22Rv1 (cell line): ENCODE data around the gene SQSTM1.
A peak's percentile ranks its signal among the peaks of the same experiment; 100 is the strongest.

Source experiments
- H3K27ac ChIP-seq: fragments of 450-650 bp; 2 replicates; pipeline ENCODE4 v1.5.1; 2017
- ZFX ChIP-seq: fragments of 450-650 bp; IDR thresholded peaks from 2 replicates; pipeline ENCODE4 v1.6.1; 2017; ENCODE audit warnings: antibody characterized with exemption, borderline replicate concordance
- TF ChIP-seq, protein P1 (sequence below): fragments of 450-650 bp; IDR thresholded peaks from 2 replicates; pipeline ENCODE4 v1.5.1; 2017; ENCODE audit warnings: mild to moderate bottlenecking

Gene SQSTM1

DNA sequence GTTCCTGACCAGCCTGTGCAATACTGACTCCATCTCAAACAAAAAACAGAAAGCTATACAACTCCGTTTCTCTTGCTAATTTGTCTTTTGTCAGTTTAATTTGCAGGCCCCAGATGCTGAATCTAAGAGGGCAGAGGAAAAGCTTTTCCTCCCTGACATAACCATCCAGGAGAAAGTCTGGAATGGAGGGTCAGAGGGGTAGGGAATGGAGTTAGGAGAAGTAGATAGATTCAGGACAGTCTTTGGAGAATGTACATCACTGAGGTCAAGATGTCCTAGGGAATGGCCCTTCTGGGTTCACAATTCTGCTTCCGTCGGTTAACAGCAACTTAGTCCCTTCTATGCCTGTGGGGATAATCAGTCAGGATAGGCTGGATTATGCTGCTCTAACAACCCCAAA is 6.6 kb upstream of the SQSTM1 start:
- no peak overlapping the region for H3K27ac ChIP-seq
- TF ChIP-seq, protein P1, sequence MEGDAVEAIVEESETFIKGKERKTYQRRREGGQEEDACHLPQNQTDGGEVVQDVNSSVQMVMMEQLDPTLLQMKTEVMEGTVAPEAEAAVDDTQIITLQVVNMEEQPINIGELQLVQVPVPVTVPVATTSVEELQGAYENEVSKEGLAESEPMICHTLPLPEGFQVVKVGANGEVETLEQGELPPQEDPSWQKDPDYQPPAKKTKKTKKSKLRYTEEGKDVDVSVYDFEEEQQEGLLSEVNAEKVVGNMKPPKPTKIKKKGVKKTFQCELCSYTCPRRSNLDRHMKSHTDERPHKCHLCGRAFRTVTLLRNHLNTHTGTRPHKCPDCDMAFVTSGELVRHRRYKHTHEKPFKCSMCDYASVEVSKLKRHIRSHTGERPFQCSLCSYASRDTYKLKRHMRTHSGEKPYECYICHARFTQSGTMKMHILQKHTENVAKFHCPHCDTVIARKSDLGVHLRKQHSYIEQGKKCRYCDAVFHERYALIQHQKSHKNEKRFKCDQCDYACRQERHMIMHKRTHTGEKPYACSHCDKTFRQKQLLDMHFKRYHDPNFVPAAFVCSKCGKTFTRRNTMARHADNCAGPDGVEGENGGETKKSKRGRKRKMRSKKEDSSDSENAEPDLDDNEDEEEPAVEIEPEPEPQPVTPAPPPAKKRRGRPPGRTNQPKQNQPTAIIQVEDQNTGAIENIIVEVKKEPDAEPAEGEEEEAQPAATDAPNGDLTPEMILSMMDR: no peak
- no peak for TF ChIP-seq ZFX

DNA sequence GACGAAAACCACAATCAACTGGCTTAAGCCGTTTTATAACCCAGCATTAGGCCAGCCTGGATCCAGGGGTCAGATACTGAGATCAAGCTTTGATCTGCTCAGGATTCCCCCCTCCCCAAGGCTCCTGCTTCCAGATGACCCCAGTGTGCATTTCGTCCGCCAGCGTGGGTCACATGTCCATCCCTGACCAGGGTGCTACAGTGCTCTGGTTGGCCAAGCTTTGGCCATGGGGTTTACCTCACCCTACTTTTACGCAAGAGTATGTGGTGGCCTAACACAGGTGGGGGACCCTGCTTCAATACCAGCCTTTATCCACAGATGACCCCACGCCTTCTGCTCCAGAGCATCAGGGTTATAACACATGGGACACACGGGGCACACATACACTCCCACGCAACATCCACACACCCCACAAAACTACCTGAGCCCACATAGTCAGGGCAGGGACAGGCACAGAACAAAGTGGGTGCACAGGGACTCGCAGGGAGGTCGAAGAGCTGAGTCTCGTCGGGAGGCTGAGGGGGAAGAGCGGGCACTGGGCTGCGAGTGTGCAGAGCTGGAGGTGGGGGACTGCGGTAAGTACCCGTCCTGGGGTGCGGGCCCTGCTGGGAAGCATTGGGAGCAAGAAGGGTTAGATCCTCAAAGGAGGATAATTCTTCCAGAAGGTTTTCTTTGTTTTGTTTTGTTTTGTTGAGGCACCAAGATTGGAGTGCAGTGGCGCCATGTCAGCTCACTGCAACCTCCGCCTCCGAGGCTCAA is 5.0 kb upstream of the SQSTM1 start:
- TF ChIP-seq, protein P1: no peak
- TF ChIP-seq ZFX: no peak
- H3K27ac ChIP-seq: no peak overlapping the region

DNA sequence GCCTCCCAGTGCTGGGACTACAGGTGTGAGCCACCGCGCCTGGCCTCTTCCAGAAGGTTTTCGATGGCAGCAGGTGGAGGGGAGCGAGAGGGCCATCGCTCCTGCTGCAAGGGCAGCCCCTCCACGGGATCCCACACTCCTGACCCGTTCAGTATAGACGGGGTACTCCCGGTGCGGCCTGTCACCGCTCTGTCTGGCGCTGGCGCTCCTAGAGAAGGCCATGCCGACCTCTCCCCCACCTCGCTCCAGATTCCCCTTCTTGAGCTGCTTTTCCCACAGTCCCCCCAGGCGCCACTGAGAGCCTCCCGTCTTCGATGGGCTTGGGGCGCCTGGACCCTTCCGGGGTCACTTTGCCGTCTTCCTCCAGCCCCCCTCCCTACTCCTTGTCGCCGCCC is 4.3 kb upstream of the SQSTM1 start:
- TF ChIP-seq, protein P1: no peak
- no peak for TF ChIP-seq ZFX
- H3K27ac ChIP-seq: no peak overlapping the region

DNA sequence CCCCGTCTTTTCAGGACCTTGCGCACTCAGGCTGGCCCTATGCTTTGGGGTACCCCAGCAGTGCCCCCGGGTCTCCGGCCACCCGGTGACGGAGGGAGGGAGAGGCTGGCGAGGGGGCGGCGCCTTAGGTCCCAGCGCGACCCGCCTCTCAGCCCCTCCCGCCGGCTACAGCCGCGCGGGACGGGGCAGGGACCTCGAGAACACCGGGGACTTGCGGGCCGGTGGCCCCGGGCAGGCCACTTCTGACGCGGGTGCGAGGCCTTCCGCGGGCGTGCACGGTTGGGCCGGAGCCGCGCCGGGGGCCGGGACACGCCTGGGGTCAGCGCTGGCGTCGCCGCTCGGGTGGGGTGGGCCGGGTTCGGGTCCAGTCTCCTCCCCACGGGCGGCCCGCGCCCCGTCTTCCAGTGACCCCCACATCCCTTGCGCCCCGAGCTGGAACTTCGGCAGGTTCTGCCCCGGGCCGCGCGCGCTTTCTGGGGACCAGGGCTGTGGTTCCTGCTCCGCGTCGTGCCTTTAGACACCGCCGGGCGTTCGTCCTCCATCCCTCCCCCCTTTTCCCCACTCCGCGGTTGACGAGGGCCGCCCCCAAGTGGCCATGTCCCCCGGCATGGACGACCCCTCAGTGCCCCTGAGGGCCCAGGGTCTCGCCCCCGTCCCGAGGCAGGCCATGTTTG is 3.8 kb upstream of the SQSTM1 start:
- no peak overlapping the region for H3K27ac ChIP-seq
- TF ChIP-seq ZFX: no peak
- TF ChIP-seq, protein P1: no peak

DNA sequence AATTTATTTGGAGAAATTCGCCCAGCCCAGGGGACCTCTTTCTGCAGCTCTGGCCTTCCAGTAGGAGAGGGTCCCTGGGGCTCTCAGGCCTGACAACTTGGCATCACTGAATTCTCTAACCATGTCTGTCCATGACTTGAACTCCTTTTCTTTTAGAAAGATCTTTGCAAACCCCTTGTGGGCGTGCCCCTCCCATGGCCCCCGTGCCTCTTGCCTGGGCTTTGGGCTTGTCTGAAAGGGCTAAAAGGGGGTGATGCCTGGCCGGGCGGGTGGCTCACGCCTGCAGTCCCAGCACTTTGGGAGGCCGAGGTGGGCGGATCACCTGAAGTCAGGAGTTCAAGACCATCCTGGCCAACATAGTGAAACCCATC is 3.2 kb upstream of the SQSTM1 start:
- H3K27ac ChIP-seq: no peak overlapping the region
- no peak for TF ChIP-seq ZFX
- TF ChIP-seq, protein P1: no peak

DNA sequence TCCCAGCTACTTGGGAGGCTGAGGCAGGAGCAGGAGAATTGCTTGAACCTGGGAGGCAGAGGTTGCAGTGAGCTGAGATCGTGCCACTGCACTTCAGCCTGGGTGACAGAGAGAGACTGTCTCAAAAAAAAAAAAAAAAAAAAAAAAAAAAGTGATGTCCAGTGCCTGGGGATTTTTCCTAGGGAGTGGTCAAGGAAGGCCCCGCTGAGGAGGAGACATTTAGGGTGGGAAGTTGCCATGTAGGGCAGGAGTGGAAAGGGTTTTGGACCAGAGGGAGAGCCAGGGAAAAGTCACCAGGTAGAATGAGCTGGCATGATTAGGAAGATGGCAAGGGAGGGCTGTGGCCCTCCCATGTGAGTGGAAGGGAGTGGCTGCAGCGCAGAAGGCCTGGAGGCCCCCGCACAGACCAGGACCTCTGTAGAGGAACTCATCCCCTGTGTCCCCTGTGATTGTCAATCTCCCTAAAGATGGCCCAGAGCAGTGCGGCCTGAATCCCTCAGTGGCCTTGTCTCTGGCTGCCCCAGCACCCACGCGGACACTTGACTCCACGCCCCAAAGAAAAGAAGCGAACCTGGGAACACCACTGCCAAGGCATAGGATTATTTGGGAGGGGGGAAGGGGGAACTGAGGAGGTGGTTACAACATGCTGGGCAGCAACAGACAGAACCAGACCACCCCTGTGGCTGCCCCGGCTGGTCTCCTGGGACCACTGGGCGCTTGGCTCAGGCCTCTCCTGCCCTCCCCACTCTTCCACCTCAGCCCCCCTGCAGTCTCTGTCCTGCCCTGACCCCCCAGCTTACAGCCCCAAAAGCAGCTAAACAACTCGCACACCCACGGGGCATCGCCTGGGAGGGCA is 2.6 kb upstream of the SQSTM1 start:
- TF ChIP-seq, protein P1: no peak
- TF ChIP-seq ZFX: no peak
- peak overlapping the region; percentile 96; the same call in 1 of the 2 replicates for H3K27ac ChIP-seq
